Measurements from ENCODE around the gene IPMK. TPM values are rescaled to one million over a fixed set of nuclear protein-coding genes. Genes with fewer than 3 reads are reported as not detected.

The IPMK gene
- total RNA-seq, 4 donors from 2014 or later: 3.0 to 8.2 (median 5.6) TPM

- H3K36me3 ChIP-seq: peaks cover 0 to 32% of the 10 kb centered on the region in 2 donors
- no peaks in the 10 kb centered on the region for H3K27me3 ChIP-seq
- no peaks in the 10 kb centered on the region for H3K9me3 ChIP-seq
- no peak overlapping the region for H3K4me3 ChIP-seq
- no peak for ATAC-seq
- TF ChIP-seq CTCF (IDR thresholded peaks at IDR 0.05 in 4 of 5, conservative IDR thresholded peaks at IDR 0.05 in 1 of 5): no peak
- no peak for TF ChIP-seq POLR2A (IDR thresholded peaks at IDR 0.05)
- peaks cover 6 to 12% of the 10 kb centered on the region in 2 donors for H3K4me1 ChIP-seq
- in situ Hi-C loops (cut with MboI; ENCODE audit: low sequenced_read_pairs in 4 of 4) (loop anchor here in 1 of 4 donors (5.0 kb wide), 1 partner anchor 93 kb away; no protein-coding TSS in a partner anchor), intact Hi-C loops (cut with DNase I; ENCODE audit: low total_unique reads) (no loop called here)
- H3K27ac ChIP-seq: no peak overlapping the region
- no peak for DNase-seq
These were observed 12.8 kb upstream of the IPMK start for GRCh38 chr10:58280477-58280876.

GRCh38 chr10:58278962-58279307 is 11.2 kb upstream of the IPMK start:
- in situ Hi-C loops (cut with MboI; ENCODE audit: low sequenced_read_pairs in 4 of 4): no loop called here
- ATAC-seq: no peak
- Histone ChIP-seq H3K9me3 (no peaks in the 10 kb centered on the region), H3K27ac (no peak overlapping the region), H3K36me3 (peaks cover 0 to 32% of the 10 kb centered on the region in 2 donors), H3K4me3 (no peak overlapping the region), H3K4me1 (peaks cover 16 to 19% of the 10 kb centered on the region in 2 donors), H3K27me3 (no peaks in the 10 kb centered on the region)
- no peak for TF ChIP-seq POLR2A (IDR thresholded peaks at IDR 0.05)
- no peak for TF ChIP-seq CTCF (IDR thresholded peaks at IDR 0.05 in 4 of 5, conservative IDR thresholded peaks at IDR 0.05 in 1 of 5)
- intact Hi-C loops (cut with DNase I; ENCODE audit: low total_unique reads): no loop called here
- DNase-seq: no peak

- intact Hi-C loops (cut with DNase I; ENCODE audit: low total_unique reads) (no loop called here), in situ Hi-C loops (cut with MboI; ENCODE audit: low sequenced_read_pairs in 4 of 4) (no loop called here)
- TF ChIP-seq CTCF (IDR thresholded peaks at IDR 0.05 in 4 of 5, conservative IDR thresholded peaks at IDR 0.05 in 1 of 5) (no peak), POLR2A (IDR thresholded peaks at IDR 0.05) (no peak)
- H3K27ac ChIP-seq: no peak overlapping the region
- no peak overlapping the region for H3K4me3 ChIP-seq
- H3K9me3 ChIP-seq: no peaks in the 10 kb centered on the region
- H3K27me3 ChIP-seq: no peaks in the 10 kb centered on the region
- DNase-seq (no peak), ATAC-seq (no peak)
- H3K4me1 ChIP-seq: peaks cover 18 to 19% of the 10 kb centered on the region in 2 donors
- peaks cover 0 to 32% of the 10 kb centered on the region in 2 donors for H3K36me3 ChIP-seq
These were observed 10.7 kb upstream of the IPMK start for GRCh38 chr10:58278274-58278961.

- in situ Hi-C loops (cut with MboI; ENCODE audit: low sequenced_read_pairs in 4 of 4): no loop called here
- no peak overlapping the region for H3K4me3 ChIP-seq
- no peak overlapping the region for H3K27ac ChIP-seq
- intact Hi-C loops (cut with DNase I; ENCODE audit: low total_unique reads): no loop called here
- H3K27me3 ChIP-seq: no peaks in the 10 kb centered on the region
- no peak for TF ChIP-seq POLR2A (IDR thresholded peaks at IDR 0.05)
- TF ChIP-seq CTCF (IDR thresholded peaks at IDR 0.05 in 4 of 5, conservative IDR thresholded peaks at IDR 0.05 in 1 of 5): no peak
- H3K9me3 ChIP-seq: no peaks in the 10 kb centered on the region
- H3K36me3 ChIP-seq: peaks cover 0 to 32% of the 10 kb centered on the region in 2 donors
- H3K4me1 ChIP-seq: peaks cover 18 to 21% of the 10 kb centered on the region in 2 donors
- no peak for ATAC-seq
- no peak for DNase-seq
These were observed 8.2 kb upstream of the IPMK start for GRCh38 chr10:58275908-58276307.

Data from gastrocnemius medialis (tissue), 4 donors.